ENCODE data around the gene FAF1.
"Not testable (repeated sequence)": the region's sequence is repeated elsewhere in the genome, so short reads cannot be mapped to it uniquely, and the experiment has no call there.

Gene FAF1

DNA sequence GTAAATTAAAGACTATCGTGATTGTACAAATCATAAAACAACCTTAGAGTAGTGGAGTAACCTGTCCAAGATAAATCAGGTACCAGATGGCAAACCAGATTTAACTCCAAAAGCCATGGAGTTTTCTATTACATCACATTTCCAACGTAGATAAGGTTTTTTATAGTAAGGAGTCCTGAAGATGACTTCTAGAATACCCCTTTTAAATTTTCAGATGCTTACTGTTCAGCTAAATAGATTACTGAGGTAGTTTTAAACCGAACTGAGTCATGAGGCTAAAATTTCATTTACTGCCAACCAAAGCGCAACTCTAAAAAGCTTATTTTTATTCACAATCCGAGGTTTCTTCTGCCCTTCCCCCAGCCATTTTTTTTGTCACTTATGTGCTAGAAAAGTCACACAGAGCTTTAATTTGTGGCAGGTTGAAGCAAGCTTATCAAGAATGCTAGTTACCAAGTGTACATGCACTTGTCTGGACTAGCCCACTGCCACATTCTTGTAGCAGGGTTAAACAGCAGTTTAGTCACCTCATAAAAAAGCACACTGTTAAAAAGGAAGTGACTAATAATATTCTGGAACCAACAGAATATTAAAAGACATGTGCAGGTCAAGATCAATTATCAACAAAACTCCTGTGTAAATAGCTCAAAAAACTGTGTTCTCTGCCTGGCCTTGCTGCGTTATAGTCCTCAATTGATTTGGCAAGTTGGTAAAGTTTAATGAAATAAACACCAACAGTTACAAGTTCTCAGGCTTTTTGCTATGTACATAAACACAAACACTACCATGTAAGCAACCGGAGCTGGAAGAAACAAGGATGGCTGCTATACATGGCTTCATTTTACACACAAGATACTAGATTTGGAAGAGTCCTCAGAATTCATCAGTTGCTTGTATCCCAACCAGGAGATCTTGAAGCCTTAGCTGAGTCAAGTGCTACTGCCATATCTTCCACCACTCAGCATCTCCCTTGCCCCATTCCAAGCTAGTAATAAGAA, 356.5 kb downstream of the FAF1 start:
- in situ Hi-C loops (cut with MboI; ENCODE audit: low sequenced_read_pairs): loop anchor here (25.0 kb wide), 1 partner anchor 241 kb away; no protein-coding TSS in a partner anchor

DNA sequence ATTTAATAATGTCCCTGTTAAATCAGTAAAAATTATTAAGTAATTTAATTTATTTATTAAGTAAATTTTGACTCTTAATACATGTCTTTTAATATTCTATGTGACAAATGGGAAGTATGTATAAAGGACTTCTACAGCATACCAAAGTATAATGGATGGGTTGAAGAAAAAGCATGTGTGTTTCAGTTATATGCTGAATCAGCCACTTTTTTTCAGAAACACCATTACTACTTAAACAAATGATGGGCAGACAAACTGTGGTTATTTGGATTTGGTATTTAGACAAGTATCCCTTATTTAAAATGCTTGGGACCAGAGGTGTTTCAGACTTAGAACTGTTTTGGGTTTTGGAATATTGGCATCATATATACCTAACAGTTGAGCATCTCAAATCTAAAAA, 360.5 kb downstream of the FAF1 start:
- in situ Hi-C loops (cut with MboI; ENCODE audit: low sequenced_read_pairs): no loop called here

DNA sequence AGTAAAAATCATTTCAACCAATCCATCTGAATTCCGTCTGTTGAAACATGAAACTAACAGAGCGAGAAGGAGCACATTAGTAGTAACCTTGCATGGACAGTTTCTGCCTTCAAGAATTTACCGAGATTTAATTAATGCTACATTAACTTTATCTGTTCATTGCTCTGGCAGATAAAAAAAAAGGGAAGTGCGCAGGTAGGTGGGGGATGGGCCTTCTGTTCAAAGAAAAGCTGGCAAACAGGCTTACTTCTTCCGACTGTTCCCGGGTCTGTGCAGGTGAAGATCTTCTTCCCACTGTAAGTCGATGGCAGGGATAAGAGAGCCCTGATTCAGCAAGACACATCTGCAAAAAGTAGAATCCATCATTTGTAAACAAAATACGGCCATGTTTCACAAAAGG, 364.2 kb downstream of the FAF1 start:
- in situ Hi-C loops (cut with MboI; ENCODE audit: low sequenced_read_pairs): no loop called here

DNA sequence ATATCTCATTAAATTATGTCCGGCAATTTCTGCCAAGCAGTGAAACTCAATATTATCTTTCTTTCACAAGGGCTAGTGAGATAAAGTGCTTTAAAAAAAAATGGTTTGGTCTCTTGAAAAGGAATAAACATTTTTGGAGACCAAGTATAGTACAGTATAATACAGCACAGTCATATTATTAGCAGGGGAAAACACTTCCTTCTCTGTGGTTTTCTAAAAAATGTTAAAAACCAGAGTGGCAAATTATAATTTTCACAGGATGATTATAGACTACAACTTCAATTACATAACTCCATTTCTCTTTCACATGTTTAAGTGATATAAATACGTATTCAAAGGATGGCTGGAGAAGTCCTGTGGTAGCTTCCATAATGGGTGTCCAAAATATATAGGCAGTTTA, 366.6 kb downstream of the FAF1 start:
- in situ Hi-C loops (cut with MboI; ENCODE audit: low sequenced_read_pairs): no loop called here

DNA sequence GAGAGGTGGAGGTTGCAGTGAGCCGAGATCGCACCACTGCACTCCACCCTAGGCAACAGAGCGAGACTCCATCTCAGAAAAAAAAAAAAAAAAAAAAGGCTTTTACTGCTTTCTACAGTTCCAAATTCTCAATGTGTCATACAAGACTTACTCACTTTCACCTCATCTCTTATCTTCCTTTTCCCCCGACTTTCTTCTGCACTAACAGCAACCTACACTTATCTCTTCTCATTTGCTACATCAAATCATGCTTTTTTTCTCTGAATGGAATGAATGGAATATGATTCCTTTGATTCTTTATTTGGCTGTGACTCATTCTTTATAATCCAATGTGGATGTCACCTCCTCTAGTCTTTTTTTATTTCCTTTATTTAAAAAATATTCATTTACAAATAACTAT, 368.5 kb downstream of the FAF1 start:
- in situ Hi-C loops (cut with MboI; ENCODE audit: low sequenced_read_pairs): no loop called here

DNA sequence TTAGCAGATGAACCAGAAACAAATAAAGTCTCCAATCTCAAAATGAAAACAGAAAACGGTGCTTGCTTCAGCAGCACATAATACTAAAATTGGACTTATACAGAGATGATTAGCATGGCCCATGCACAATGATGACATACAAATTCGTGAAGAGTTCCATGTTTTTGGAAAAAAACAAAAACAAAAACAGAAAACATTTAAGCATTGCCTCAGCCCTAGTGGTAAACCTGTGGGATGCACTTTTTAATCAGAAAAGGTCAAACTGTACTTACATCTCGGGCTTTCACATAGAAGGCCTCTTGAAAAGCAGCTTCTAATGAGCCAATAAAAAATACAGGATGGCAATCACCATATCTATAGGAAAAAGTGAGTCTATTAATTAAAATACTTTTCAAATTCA, 377.7 kb downstream of the FAF1 start:
- in situ Hi-C loops (cut with MboI; ENCODE audit: low sequenced_read_pairs): no loop called here

DNA sequence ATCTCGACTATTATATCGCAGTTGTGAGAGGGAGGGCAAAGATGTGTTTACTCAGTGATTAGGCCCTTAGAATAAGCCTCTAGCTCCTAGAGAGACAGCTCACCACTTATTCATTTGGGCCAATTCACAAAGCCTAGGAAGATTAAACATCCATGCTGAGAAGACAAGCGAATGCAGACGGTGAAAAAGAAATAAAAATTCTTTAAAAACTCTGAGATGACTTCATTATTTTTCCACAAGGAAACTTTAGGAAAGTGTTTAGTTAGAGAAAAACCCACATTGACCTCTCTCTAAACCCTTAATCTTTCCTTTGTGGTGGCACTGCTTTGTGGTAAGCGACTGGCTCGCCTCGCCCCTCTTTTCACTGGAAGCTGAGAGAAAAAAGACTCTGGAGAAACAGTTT, 390.0 kb downstream of the FAF1 start:
- in situ Hi-C loops (cut with MboI; ENCODE audit: low sequenced_read_pairs): no loop called here

DNA sequence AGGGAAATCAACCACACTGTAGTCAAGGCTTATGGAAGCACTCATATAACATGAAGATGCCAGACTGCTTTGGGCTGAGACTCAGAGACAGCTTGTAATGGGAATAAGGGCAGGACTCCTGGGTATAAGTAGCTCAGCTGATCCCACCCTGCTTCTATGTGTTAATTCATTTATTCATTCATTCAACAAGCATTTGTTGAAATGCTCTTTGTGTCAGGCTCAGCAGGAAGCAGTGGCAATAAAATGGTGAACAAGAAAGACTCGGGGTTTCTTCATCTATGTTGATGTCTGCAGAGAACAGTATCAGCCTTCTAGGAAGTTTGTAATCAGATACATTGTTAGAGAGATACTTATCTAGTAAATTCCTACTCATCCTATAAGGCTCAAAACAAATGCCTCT, 391.3 kb downstream of the FAF1 start:
- in situ Hi-C loops (cut with MboI; ENCODE audit: low sequenced_read_pairs): no loop called here

DNA sequence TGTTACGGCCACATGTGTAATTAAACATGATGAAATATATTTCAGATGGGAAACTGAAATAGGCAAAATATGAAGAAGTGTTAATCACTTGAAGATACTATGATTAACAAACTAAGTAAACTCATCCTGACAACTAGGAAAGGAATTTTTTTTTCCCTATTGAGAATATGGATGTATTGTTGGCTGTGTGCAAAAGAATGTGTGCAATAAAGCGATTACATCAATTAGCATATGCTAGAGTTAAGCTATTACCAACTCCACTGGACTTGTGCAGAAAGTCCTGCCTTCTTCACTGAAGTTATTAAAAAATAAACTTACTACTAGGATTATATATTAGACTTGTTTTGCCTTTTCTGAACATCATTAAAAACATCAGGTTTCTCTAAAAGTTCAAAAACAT, 393.7 kb downstream of the FAF1 start:
- in situ Hi-C loops (cut with MboI; ENCODE audit: low sequenced_read_pairs): no loop called here

DNA sequence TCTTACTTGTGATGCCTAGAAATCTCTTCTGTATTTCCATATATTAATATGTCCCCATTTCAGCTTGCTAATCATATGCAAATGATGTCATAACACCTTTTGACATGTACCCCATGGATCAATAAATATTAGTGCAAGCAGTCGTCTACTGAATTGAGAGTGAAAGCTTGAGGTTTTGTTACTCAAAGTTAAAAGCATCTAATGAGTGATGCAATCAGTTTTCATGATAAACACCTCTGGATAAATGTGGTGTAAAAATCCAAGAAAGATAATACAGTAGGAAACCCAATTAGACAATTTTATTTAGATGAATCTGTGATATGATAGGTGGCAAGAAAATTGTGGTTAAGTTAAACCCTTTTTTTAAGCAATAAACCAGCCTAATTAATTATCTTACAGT, 395.6 kb downstream of the FAF1 start:
- in situ Hi-C loops (cut with MboI; ENCODE audit: low sequenced_read_pairs): no loop called here

DNA sequence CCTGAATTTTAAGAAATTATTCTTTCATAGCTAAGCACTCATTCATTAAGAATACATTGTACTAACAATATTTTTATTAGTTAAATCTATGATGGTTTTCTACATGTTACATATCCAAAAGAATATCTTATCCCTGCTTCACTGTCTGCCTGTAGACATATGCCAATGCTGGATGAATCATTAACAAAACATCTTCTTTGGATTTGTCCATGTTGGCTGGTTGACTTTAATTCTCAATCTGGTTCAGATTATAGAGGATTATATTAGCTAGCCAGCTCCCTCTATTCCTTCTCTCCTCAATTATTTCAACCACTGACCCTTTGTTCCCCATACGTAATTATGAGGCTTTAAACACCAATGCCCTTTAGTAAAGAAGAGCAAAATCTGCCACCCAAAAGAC, 398.0 kb downstream of the FAF1 start:
- in situ Hi-C loops (cut with MboI; ENCODE audit: low sequenced_read_pairs): no loop called here

DNA sequence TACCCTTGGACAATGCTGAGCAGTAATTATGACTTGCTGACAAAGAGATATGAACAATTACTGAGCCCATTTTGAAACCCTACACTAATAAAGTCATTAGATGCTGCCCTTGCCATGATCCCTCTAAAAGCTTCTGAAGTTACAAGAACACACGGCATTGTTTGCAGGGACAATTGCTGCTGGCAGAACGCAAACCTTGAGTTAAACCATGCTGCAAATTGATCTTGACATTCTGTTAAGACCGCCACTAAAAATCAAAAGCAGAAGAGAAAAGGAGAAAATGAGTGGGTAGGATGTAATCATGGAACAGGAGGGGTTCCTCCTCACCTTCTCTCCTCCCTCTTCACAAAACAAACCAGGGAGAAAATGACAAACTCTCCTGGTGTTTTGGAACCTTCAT, 400.6 kb downstream of the FAF1 start:
- in situ Hi-C loops (cut with MboI; ENCODE audit: low sequenced_read_pairs): no loop called here

DNA sequence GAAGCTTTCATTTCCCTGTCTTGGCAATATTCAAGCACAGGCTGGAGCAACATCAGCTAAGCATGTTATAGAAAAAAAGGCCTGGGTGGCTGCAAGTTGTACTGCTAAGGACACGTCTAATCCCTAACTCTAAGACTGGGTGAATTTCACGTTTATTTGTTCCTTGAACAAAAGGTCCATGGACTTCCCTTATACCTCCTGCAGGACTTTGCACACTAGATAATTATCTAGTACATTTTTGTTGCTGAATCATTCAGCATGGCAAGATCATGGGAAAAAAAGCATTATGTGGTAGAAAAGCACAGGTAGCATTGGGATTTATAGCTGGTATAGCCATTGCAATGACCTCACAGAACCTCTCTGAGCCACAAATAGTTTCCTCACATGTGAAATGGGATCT, 406.1 kb downstream of the FAF1 start:
- in situ Hi-C loops (cut with MboI; ENCODE audit: low sequenced_read_pairs): no loop called here

DNA sequence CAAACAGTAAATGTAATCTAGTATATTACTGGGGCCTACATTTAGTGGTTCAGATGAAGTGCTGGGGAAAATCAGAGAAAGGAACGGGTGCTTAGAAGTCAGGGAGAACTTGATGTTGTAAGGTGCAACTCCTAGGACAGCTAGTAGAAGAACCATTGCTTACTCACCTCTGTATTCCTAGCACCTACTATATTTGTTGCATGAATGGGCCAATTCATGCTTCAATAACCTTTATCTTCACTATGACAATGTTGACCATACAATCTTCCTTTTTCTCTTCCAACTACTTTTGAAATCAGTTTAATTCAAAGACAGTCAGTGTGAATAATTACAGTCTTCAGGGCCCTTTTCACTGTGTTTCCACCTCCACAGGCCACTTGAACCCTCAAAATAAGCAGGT, 411.8 kb downstream of the FAF1 start:
- in situ Hi-C loops (cut with MboI; ENCODE audit: low sequenced_read_pairs): no loop called here

DNA sequence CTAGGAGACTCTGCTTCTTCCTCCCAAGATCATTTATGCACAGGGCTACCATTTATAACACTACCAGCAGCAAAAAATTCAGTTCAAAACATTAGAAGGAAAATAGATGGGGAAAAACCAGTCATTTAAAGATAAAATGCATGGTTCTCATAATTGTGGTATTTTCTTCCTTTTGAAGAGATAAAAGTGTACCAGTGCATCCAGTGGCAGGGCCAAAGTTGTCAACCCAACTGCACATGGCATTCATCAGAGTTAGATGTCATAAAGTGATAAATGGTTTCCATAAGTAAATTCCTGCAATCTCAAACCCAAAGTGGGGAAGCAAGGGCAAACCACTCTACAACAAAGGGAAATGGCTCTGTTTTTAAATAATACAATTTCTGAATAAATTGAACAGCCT, 417.7 kb downstream of the FAF1 start:
- in situ Hi-C loops (cut with MboI; ENCODE audit: low sequenced_read_pairs): no loop called here

DNA sequence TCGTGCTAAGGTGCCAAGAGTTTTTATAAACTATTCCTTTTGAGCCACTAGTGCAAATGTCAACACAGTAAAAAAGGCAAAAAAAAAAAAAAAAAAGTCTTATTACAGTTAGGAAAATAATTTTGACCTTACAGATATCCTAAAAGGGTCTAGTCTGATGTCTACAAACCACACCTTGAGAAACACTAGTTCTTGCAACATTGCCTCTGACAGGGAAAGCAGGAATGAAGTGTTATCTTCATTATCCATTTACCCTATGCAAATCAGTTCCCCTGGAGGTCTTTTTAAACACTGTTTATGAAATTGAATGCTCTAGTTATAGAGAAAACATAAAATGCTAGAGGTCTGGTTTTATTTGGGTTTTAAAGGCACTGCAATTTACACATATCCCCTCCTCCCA, 421.6 kb downstream of the FAF1 start:
- in situ Hi-C loops (cut with MboI; ENCODE audit: low sequenced_read_pairs): no loop called here

DNA sequence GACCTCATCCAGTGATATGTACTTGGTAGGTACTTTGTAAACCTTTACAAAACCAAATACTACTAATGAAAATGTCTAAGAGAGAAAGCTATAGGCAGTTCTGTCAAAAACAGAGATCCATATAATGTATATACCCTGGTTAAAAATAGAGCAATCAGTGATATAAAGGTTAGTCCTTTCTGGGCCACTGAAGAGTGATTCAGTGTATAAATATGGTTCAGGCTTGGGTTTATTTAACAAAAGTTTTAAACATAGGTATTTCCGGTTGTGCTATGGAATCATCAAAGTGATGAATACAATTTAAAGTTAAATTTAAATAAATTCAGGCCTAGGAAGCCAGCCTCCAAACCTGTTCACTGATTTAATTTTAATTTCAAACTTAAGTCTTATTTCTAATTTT, 428.5 kb downstream of the FAF1 start:
- in situ Hi-C loops (cut with MboI; ENCODE audit: low sequenced_read_pairs): no loop called here

DNA sequence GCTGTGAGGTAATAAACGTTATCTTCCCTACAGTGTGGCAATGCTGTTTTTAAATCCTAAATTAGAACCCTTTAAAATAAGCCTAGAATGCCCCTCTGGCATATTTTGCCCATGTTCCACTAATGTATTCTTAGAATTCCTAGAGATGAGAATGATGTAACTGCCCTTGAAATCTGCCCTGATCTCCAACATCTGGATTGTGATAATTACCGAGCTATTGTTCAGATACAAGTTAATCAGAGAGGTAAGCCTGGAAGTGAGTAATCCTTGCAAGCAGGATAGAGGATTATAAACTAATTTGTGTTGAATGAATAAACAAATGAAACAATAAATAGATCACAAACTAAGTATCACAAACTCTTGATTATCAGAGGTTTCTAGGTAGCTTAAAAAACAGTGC, 429.0 kb downstream of the FAF1 start:
- in situ Hi-C loops (cut with MboI; ENCODE audit: low sequenced_read_pairs): no loop called here

DNA sequence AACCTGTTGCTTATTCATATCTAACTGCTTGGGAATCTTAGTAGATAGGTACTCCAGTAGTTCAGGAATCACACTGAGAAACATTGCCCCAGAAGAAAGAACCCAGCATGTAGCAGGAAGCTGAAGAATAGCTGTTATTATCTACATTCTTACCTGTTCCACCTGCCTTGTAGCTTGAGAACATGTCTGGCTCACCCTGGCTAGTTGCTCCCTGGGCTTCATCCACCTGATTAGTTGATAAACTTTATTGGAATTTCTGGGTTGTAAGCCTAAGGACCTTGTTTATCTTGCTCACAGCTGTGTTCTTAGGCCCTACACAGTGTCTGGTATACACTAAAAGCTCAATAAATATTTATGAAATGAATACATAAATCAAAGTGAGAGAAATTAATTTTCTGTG, 430.6 kb downstream of the FAF1 start:
- in situ Hi-C loops (cut with MboI; ENCODE audit: low sequenced_read_pairs): no loop called here

DNA sequence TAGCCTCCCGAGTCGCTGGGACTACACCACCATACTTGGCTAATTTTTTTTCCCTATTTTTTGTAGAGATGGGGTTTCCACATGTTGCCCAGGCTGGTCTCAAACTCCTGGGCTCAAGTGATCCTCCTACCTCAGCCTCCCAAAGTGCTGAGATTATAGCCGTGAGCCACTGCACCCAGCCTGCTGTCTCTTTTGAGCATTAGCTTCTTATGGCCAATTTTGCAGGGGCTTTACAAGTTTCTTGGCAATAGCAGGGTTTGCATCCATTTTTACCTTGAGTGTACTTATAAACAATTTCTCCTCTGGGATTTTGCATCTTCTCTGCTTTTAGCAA, 432.1 kb downstream of the FAF1 start:
- in situ Hi-C loops (cut with MboI; ENCODE audit: low sequenced_read_pairs): not testable (repeated sequence)

DNA sequence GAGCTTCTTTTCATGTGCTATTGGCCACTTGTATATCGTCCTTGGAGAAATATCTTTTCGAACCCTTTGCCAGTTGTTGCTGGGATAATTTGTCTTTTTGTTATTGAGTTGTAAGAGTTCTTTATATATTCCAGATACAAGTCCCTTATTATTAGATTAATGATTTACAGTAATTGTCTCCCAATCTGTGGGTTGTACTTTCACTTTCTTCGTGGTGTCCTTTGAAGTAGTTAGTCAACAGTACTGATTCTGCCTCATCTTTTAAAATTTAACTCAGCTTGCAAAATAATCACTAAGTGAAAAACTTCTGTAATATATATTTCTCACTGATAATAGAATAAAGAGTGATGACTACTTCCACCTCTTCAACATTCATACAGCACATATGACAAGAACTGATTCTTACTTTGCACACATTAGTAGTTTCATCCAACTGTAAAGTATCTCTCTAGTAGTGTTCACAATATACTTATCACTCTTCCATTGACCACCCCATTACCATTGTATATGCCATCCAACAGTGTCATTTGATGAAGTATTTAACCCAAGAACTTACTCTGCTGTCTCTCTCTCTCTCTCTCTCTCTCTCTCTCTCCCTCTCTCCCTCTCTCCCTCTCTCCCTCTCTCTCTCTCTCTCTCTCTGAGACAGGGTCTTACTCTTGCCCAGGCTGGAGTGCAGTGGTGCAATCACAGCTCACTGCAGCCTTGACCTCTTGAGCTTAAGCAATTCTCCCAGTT, 432.6 kb downstream of the FAF1 start:
- in situ Hi-C loops (cut with MboI; ENCODE audit: low sequenced_read_pairs): no loop called here

DNA sequence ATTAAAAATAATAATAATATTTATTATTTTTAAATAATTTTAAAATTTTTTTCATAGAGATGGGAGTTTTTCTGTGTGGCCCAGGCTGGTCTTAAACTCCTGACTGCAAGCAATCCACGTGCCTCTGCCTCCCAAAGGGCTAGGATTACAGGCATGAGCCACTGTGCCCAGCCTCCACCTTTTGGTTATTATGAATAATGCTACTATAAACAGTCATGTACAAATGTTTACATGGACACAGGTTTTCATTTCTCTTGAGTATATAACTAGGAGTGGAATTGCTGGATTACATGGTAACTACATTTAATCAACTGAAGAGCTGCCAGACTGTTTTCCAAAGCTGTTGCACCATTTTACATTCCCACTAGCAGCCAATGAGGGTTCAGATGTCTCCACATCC, 433.6 kb downstream of the FAF1 start:
- in situ Hi-C loops (cut with MboI; ENCODE audit: low sequenced_read_pairs): no loop called here

All from HL-60/S4 treated with phorbol 12-myristate 13-acetate at 8.2 ng/mL for 4 days and 3 days (cell line).